Thyroid gland (tissue), 4 donors: Measurements from ENCODE around the gene VGLL4.

Source experiments
- POLR2A ChIP-seq, 2 donors: fragments of 450-650 bp; IDR thresholded peaks; one replicate each; pipeline ENCODE4 v1.6.1; 2017; ENCODE audit warnings: antibody characterized with exemption in 2 of 2, mild to moderate bottlenecking in 2 of 2, moderate library complexity in 1 of 2
- TF ChIP-seq, protein P1 (sequence below), 6 experiments: fragments of 200-600 bp in 3 of 6; fragments of 450-650 bp in 3 of 6; sonication (generic) in 3 of 6; IDR thresholded peaks; one replicate each; pipeline ENCODE4 v1.5.1; 2016 to 2019; ENCODE audit warnings: antibody characterized with exemption in 6 of 6, mild to moderate bottlenecking in 2 of 6, inconsistent platforms in 1 of 6, moderate library complexity in 1 of 6

- TF ChIP-seq, protein P1, sequence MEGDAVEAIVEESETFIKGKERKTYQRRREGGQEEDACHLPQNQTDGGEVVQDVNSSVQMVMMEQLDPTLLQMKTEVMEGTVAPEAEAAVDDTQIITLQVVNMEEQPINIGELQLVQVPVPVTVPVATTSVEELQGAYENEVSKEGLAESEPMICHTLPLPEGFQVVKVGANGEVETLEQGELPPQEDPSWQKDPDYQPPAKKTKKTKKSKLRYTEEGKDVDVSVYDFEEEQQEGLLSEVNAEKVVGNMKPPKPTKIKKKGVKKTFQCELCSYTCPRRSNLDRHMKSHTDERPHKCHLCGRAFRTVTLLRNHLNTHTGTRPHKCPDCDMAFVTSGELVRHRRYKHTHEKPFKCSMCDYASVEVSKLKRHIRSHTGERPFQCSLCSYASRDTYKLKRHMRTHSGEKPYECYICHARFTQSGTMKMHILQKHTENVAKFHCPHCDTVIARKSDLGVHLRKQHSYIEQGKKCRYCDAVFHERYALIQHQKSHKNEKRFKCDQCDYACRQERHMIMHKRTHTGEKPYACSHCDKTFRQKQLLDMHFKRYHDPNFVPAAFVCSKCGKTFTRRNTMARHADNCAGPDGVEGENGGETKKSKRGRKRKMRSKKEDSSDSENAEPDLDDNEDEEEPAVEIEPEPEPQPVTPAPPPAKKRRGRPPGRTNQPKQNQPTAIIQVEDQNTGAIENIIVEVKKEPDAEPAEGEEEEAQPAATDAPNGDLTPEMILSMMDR (IDR thresholded peaks at IDR 0.05) = no peak
- no peak for TF ChIP-seq POLR2A (IDR thresholded peaks at IDR 0.05)
Observed at GRCh38 chr3:11661052-11661656, 17.4 kb upstream of the VGLL4 start.
